ENCODE data around the gene KDM4E. TPM values are rescaled to one million over a fixed set of nuclear protein-coding genes. Genes with fewer than 3 reads are reported as not detected.
"Not testable (repeated sequence)": the region's sequence is repeated elsewhere in the genome, so short reads cannot be mapped to it uniquely, and the experiment has no call there.

Gene KDM4E
- total RNA-seq, 1 donor from 2014 or later, result not detected

- H3K4me3 Mint-ChIP-seq (ENCODE audit: unreplicated experiment), result no peak overlapping the region
- H3K27ac Mint-ChIP-seq (ENCODE audit: unreplicated experiment), result no peak overlapping the region
- no peaks in the 10 kb centered on the region for H3K4me1 Mint-ChIP-seq (ENCODE audit: unreplicated experiment)
- H3K9me3 Mint-ChIP-seq (ENCODE audit: unreplicated experiment), result no peaks in the 10 kb centered on the region
- TF ChIP-seq CTCF (IDR thresholded peaks at IDR 0.05), result no peak
- no peaks in the 10 kb centered on the region for H3K36me3 Mint-ChIP-seq (ENCODE audit: unreplicated experiment)
- H3K27me3 Mint-ChIP-seq (ENCODE audit: unreplicated experiment), result peaks cover 64% of the 10 kb centered on the region
- no peak for DNase-seq (ENCODE audit: extremely low spot score, unreplicated experiment)
Measured at GRCh38 chr11:95045812-95046211, 20.8 kb downstream of the KDM4E start.

GRCh38 chr11:95049122-95049521 lies 24.1 kb downstream of the KDM4E start, which contains the start of gene KDM4F:
Gene KDM4F (plus strand): TSS chr11:95049422.
- not testable (repeated sequence) for H3K4me1 Mint-ChIP-seq (ENCODE audit: unreplicated experiment); H3K9me3 Mint-ChIP-seq (ENCODE audit: unreplicated experiment); H3K4me3 Mint-ChIP-seq (ENCODE audit: unreplicated experiment); H3K27ac Mint-ChIP-seq (ENCODE audit: unreplicated experiment); H3K36me3 Mint-ChIP-seq (ENCODE audit: unreplicated experiment); DNase-seq (ENCODE audit: extremely low spot score, unreplicated experiment)
- peaks cover 58% of the 10 kb centered on the region for H3K27me3 Mint-ChIP-seq (ENCODE audit: unreplicated experiment)

- Mint-ChIP-seq H3K4me1 (ENCODE audit: unreplicated experiment) (no peaks in the 10 kb centered on the region), H3K36me3 (ENCODE audit: unreplicated experiment) (no peaks in the 10 kb centered on the region), H3K4me3 (ENCODE audit: unreplicated experiment) (no peak overlapping the region), H3K27me3 (ENCODE audit: unreplicated experiment) (peaks cover 59% of the 10 kb centered on the region), H3K27ac (ENCODE audit: unreplicated experiment) (no peak overlapping the region), H3K9me3 (ENCODE audit: unreplicated experiment) (no peaks in the 10 kb centered on the region)
- TF ChIP-seq CTCF (IDR thresholded peaks at IDR 0.05), result no peak
- no peak for DNase-seq (ENCODE audit: extremely low spot score, unreplicated experiment)
Measured at GRCh38 chr11:95050595-95051202, 25.6 kb downstream of the KDM4E start.

- H3K9me3 Mint-ChIP-seq (ENCODE audit: unreplicated experiment), result no peaks in the 10 kb centered on the region
- no peak overlapping the region for H3K4me3 Mint-ChIP-seq (ENCODE audit: unreplicated experiment)
- no peak for TF ChIP-seq CTCF (IDR thresholded peaks at IDR 0.05)
- H3K27ac Mint-ChIP-seq (ENCODE audit: unreplicated experiment), result no peak overlapping the region
- no peaks in the 10 kb centered on the region for H3K36me3 Mint-ChIP-seq (ENCODE audit: unreplicated experiment)
- H3K4me1 Mint-ChIP-seq (ENCODE audit: unreplicated experiment), result no peaks in the 10 kb centered on the region
- no peak for DNase-seq (ENCODE audit: extremely low spot score, unreplicated experiment)
- peaks cover 37% of the 10 kb centered on the region for H3K27me3 Mint-ChIP-seq (ENCODE audit: unreplicated experiment)
Measured at GRCh38 chr11:95054356-95054755, 29.3 kb downstream of the KDM4E start.

- H3K4me1 Mint-ChIP-seq (ENCODE audit: unreplicated experiment), result no peaks in the 10 kb centered on the region
- no peaks in the 10 kb centered on the region for H3K9me3 Mint-ChIP-seq (ENCODE audit: unreplicated experiment)
- no peak for TF ChIP-seq CTCF (IDR thresholded peaks at IDR 0.05)
- no peaks in the 10 kb centered on the region for H3K36me3 Mint-ChIP-seq (ENCODE audit: unreplicated experiment)
- H3K4me3 Mint-ChIP-seq (ENCODE audit: unreplicated experiment), result no peak overlapping the region
- no peak overlapping the region for H3K27ac Mint-ChIP-seq (ENCODE audit: unreplicated experiment)
- DNase-seq (ENCODE audit: extremely low spot score, unreplicated experiment), result no peak
- H3K27me3 Mint-ChIP-seq (ENCODE audit: unreplicated experiment), result peaks cover 40% of the 10 kb centered on the region
Measured at GRCh38 chr11:95055283-95055897, 30.3 kb downstream of the KDM4E start.

All from osteocyte (in vitro differentiated cells).